Hepatocyte (in vitro differentiated cells): ENCODE measurements around the gene HDHD2.

ENCODE experiments used
- CTCF ChIP-seq: fragments of 200-600 bp; sonication (generic); IDR thresholded peaks from 2 replicates; pipeline ENCODE4 v1.5.1; 2016; ENCODE audit warnings: antibody characterized with exemption, mild to moderate bottlenecking; ENCODE audit not compliant: poor library complexity
- EZH2 ChIP-seq: fragments of 200-600 bp; sonication (generic); IDR thresholded peaks from 2 replicates; pipeline ENCODE4 v1.6.1; 2016; ENCODE audit warnings: antibody characterized with exemption, mild to moderate bottlenecking, borderline replicate concordance
- EZH2phosphoT487 ChIP-seq: fragments of 200-600 bp; sonication (generic); IDR thresholded peaks from one replicate; pipeline ENCODE4 v1.6.1; 2018; ENCODE audit warnings: antibody characterized with exemption, mild to moderate bottlenecking, low read depth, moderate library complexity; ENCODE audit not compliant: unreplicated experiment, severe bottlenecking

GRCh38 chr18:47062471-47062870 lies 87.8 kb downstream of the HDHD2 start:
- TF ChIP-seq CTCF = no peak
- TF ChIP-seq EZH2 = no peak
- no peak for TF ChIP-seq EZH2phosphoT487
